Hepatocyte (in vitro differentiated cells): ENCODE data around the gene TMEM109. TPM values are rescaled to one million over a fixed set of nuclear protein-coding genes. Genes with fewer than 3 reads are reported as not detected.

ENCODE experiments used
- DNase-seq: peaks from one replicate; pipeline ENCODE4 v3.0.0-alpha.2; 2016; ENCODE audit warnings: low spot score
- H2AFZ ChIP-seq: fragments of 200-600 bp; sonication (generic); 2 replicates; pipeline ENCODE4 v1.6.0; 2016; ENCODE audit warnings: antibody characterized with exemption, mild to moderate bottlenecking
- H3K27ac ChIP-seq: fragments of 200-600 bp; sonication (generic); 2 replicates; pipeline ENCODE4 v1.5.1; 2016; ENCODE audit warnings: mild to moderate bottlenecking
- H3K27me3 ChIP-seq: fragments of 200-600 bp; sonication (generic); 2 replicates; pipeline ENCODE4 v1.6.1; 2016
- H3K36me3 ChIP-seq: fragments of 200-600 bp; sonication (generic); replicated peaks from 2 replicates; pipeline ENCODE4 v1.5.1; 2016; ENCODE audit warnings: low read depth; ENCODE audit not compliant: insufficient read depth
- H3K4me1 ChIP-seq: fragments of 200-600 bp; sonication (generic); 2 replicates; pipeline ENCODE4 v1.5.1; 2016; ENCODE audit warnings: mild to moderate bottlenecking, moderate library complexity; ENCODE audit not compliant: insufficient read depth
- H3K4me2 ChIP-seq: fragments of 200-600 bp; sonication (generic); 2 replicates; pipeline ENCODE4 v1.6.0; 2016
- H3K4me3 ChIP-seq: fragments of 200-600 bp; sonication (generic); 2 replicates; pipeline ENCODE4 v1.5.1; 2016; ENCODE audit warnings: mild to moderate bottlenecking
- H3K79me2 ChIP-seq: fragments of 200-600 bp; sonication (generic); 2 replicates; pipeline ENCODE4 v1.6.0; 2017; ENCODE audit warnings: mild to moderate bottlenecking
- H3K9me2 ChIP-seq: fragments of 200-600 bp; sonication (generic); replicated peaks from 2 replicates; pipeline ENCODE4 v1.6.0; 2017; ENCODE audit warnings: mild to moderate bottlenecking; ENCODE audit not compliant: insufficient read depth
- H3K9me3 ChIP-seq: fragments of 200-600 bp; sonication (generic); 2 replicates; pipeline ENCODE4 v1.5.1; 2016; ENCODE audit warnings: low read depth, mild to moderate bottlenecking
- H4K20me1 ChIP-seq: fragments of 200-600 bp; sonication (generic); 2 replicates; pipeline ENCODE4 v1.6.0; 2016; ENCODE audit warnings: mild to moderate bottlenecking; ENCODE audit not compliant: insufficient read depth, poor library complexity, severe bottlenecking
- CTCF ChIP-seq: fragments of 200-600 bp; sonication (generic); IDR thresholded peaks from 2 replicates; pipeline ENCODE4 v1.5.1; 2016; ENCODE audit warnings: antibody characterized with exemption, mild to moderate bottlenecking; ENCODE audit not compliant: poor library complexity
- EZH2 ChIP-seq: fragments of 200-600 bp; sonication (generic); IDR thresholded peaks from 2 replicates; pipeline ENCODE4 v1.6.1; 2016; ENCODE audit warnings: antibody characterized with exemption, mild to moderate bottlenecking, borderline replicate concordance
- EZH2phosphoT487 ChIP-seq: fragments of 200-600 bp; sonication (generic); IDR thresholded peaks from one replicate; pipeline ENCODE4 v1.6.1; 2018; ENCODE audit warnings: antibody characterized with exemption, mild to moderate bottlenecking, low read depth, moderate library complexity; ENCODE audit not compliant: unreplicated experiment, severe bottlenecking
- WGBS: methylation state at CpG from one replicate; pipeline ENCODE4 v1.1.6; 2016; ENCODE audit warnings: low lambda C conversion rate; ENCODE audit errors: missing lambda C conversion rate; 5-methylcytosine and 5-hydroxymethylcytosine counted together
- polyA plus RNA-seq: library from polyadenylated mRNA; unstranded; fragments of >200 nt; fragmentation: Nextera tagmentation; extraction: Ambion mirVana; gene quantifications from 2 replicates; pipeline ENCODE4 v1.2.1, GENCODE V29; 2016
- total RNA-seq: library from RNA; depleted of rRNA; stranded (reverse); fragments of >200 nt; gene quantifications from 2 replicates; pipeline ENCODE4 v1.2.3, GENCODE V29; 2014

TMEM109 gene
- total and polyA plus RNA-seq, 2 experiments from 2014 or later = 30.0 to 86.9 TPM

GRCh38 chr11:60872961-60873524, 40.9 kb upstream of the TMEM109 start:
- TF ChIP-seq CTCF (no peak), EZH2phosphoT487 (no peak), EZH2 (no peak)
- no peak overlapping the region for H3K4me2 ChIP-seq
- H3K79me2 ChIP-seq = no peaks in the 10 kb centered on the region
- peak; percentile 41 for DNase-seq
- no peaks in the 10 kb centered on the region for H3K36me3 ChIP-seq
- H2AFZ ChIP-seq = no peak overlapping the region
- no peaks in the 10 kb centered on the region for H3K27me3 ChIP-seq
- H3K4me1 ChIP-seq = no peaks in the 10 kb centered on the region
- no peaks in the 10 kb centered on the region for H3K9me2 ChIP-seq
- H3K27ac ChIP-seq = no peak overlapping the region
- no peaks in the 10 kb centered on the region for H4K20me1 ChIP-seq
- 70% methylated on average over 16 of the region's 16 CpGs for WGBS
- H3K4me3 ChIP-seq = no peak overlapping the region
- no peaks in the 10 kb centered on the region for H3K9me3 ChIP-seq

GRCh38 chr11:60873533-60873932, 40.4 kb upstream of the TMEM109 start:
- WGBS = 92% methylated on average over 12 of the region's 12 CpGs
- TF ChIP-seq EZH2 (no peak), EZH2phosphoT487 (no peak), CTCF (no peak)
- H4K20me1 ChIP-seq = no peaks in the 10 kb centered on the region
- no peak overlapping the region for H2AFZ ChIP-seq
- H3K79me2 ChIP-seq = no peaks in the 10 kb centered on the region
- no peak overlapping the region for H3K4me3 ChIP-seq
- no peak overlapping the region for H3K4me2 ChIP-seq
- no peaks in the 10 kb centered on the region for H3K9me3 ChIP-seq
- no peaks in the 10 kb centered on the region for H3K9me2 ChIP-seq
- H3K4me1 ChIP-seq = no peaks in the 10 kb centered on the region
- DNase-seq = no peak
- no peaks in the 10 kb centered on the region for H3K27me3 ChIP-seq
- no peak overlapping the region for H3K27ac ChIP-seq
- H3K36me3 ChIP-seq = no peaks in the 10 kb centered on the region

- H3K79me2 ChIP-seq = no peaks in the 10 kb centered on the region
- H3K4me2 ChIP-seq = no peak overlapping the region
- DNase-seq = no peak
- H2AFZ ChIP-seq = no peak overlapping the region
- no peak overlapping the region for H3K4me3 ChIP-seq
- no peaks in the 10 kb centered on the region for H4K20me1 ChIP-seq
- WGBS = 96% methylated on average over 13 of the region's 13 CpGs
- no peaks in the 10 kb centered on the region for H3K36me3 ChIP-seq
- H3K27me3 ChIP-seq = no peaks in the 10 kb centered on the region
- no peaks in the 10 kb centered on the region for H3K4me1 ChIP-seq
- no peak for TF ChIP-seq CTCF
- no peaks in the 10 kb centered on the region for H3K9me2 ChIP-seq
- H3K27ac ChIP-seq = no peak overlapping the region
- H3K9me3 ChIP-seq = no peaks in the 10 kb centered on the region
Observed at GRCh38 chr11:60874421-60875365, 39.3 kb upstream of the TMEM109 start.
